Activated gamma-delta T cell treated with Interleukin-2 at 50 U/mL for 16 hours (primary cell): ENCODE results near the gene FSCB.
"Not testable (repeated sequence)": the region's sequence is repeated elsewhere in the genome, so short reads cannot be mapped to it uniquely, and the experiment has no call there.

Experiments
- DNase-seq: peaks from one replicate; pipeline ENCODE4 v3.0.0-alpha.2; 2020

FSCB gene

GRCh38 chr14:44507183-44507582 lies at the start of gene FSCB:
Gene FSCB, minus strand, starts transcription at chr14:44507283. Its CDS starts 296 bp downstream, at chr14:44506987.
- DNase-seq, result no peak

- no peak for DNase-seq
Observed at GRCh38 chr14:44531658-44532057, 24.6 kb upstream of the FSCB start.

GRCh38 chr14:44530475-44530874 lies 23.4 kb upstream of the FSCB start:
- DNase-seq, result no peak

- no peak for DNase-seq
Observed at GRCh38 chr14:44529026-44529425, 21.9 kb upstream of the FSCB start.

GRCh38 chr14:44528180-44528579 lies 21.1 kb upstream of the FSCB start:
- no peak for DNase-seq

- DNase-seq, result no peak
Observed at GRCh38 chr14:44525237-44525636, 18.2 kb upstream of the FSCB start.

- DNase-seq, result not testable (repeated sequence)
Observed at GRCh38 chr14:44515668-44516067, 8.6 kb upstream of the FSCB start.

GRCh38 chr14:44508834-44509233 lies 1.8 kb upstream of the FSCB start:
- no peak for DNase-seq

GRCh38 chr14:44505588-44505987 lies 1.5 kb downstream of the FSCB start:
- no peak for DNase-seq

- DNase-seq, result no peak
Observed at GRCh38 chr14:44497148-44497547, 9.9 kb downstream of the FSCB start.

GRCh38 chr14:44494137-44494536 lies 12.9 kb downstream of the FSCB start:
- DNase-seq, result no peak

- DNase-seq, result no peak
Observed at GRCh38 chr14:44490966-44491365, 16.1 kb downstream of the FSCB start.

GRCh38 chr14:44477953-44478352 lies 29.1 kb downstream of the FSCB start:
- no peak for DNase-seq

- DNase-seq, result no peak
Observed at GRCh38 chr14:44468771-44469170, 38.3 kb downstream of the FSCB start.

- no peak for DNase-seq
Observed at GRCh38 chr14:44463356-44464004, 43.6 kb downstream of the FSCB start.

GRCh38 chr14:44462381-44462780 lies 44.7 kb downstream of the FSCB start:
- DNase-seq, result no peak

GRCh38 chr14:44461811-44462210 lies 45.3 kb downstream of the FSCB start:
- DNase-seq, result no peak
